ENCODE data around the gene FUT7.

Gene FUT7, protein sequence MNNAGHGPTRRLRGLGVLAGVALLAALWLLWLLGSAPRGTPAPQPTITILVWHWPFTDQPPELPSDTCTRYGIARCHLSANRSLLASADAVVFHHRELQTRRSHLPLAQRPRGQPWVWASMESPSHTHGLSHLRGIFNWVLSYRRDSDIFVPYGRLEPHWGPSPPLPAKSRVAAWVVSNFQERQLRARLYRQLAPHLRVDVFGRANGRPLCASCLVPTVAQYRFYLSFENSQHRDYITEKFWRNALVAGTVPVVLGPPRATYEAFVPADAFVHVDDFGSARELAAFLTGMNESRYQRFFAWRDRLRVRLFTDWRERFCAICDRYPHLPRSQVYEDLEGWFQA

DNA sequence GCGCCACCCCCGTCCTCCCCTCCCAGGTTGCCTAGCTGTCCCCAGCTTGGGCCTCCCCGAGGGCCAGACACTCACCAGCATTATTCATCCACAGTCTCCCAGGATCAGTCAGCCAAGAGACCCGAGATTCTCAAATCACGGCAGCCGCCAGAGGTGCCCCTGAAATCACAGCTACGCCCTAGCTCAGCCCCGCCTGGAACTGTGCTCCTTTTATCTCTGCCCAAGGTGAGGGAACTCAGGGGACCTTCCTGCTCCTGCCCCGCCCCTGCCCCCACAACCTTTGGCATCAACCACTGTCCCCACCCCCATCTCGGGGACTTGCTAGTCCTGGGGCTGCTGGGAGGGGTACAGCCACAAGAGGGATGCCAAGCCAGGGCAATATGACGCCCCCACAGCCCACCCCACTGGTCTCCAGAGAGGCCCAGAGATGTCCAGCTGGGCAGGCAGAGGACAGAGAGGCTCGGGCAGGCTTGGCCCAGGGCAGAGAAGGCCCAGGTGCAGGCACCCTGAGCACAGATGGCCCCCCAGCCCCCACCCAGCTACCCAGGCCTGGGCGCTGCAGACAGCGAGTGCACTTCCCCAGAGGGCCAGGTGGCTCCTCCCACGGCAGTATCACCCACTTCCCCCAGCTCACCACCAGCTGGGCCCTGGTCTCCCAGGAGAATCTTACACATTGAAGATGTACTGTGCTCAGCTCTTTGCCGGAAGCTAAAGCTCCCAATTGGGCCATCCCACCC is at the start of gene FUT7:
Gene FUT7, minus strand, starts transcription at position 185 of the 737 bp plus-strand sequence. Its CDS starts 97 bp downstream, at position 88.
- DNase-seq (ENCODE audit: low read depth in 2 of 2): peak in 1 of 2 donors; percentile 27

DNA sequence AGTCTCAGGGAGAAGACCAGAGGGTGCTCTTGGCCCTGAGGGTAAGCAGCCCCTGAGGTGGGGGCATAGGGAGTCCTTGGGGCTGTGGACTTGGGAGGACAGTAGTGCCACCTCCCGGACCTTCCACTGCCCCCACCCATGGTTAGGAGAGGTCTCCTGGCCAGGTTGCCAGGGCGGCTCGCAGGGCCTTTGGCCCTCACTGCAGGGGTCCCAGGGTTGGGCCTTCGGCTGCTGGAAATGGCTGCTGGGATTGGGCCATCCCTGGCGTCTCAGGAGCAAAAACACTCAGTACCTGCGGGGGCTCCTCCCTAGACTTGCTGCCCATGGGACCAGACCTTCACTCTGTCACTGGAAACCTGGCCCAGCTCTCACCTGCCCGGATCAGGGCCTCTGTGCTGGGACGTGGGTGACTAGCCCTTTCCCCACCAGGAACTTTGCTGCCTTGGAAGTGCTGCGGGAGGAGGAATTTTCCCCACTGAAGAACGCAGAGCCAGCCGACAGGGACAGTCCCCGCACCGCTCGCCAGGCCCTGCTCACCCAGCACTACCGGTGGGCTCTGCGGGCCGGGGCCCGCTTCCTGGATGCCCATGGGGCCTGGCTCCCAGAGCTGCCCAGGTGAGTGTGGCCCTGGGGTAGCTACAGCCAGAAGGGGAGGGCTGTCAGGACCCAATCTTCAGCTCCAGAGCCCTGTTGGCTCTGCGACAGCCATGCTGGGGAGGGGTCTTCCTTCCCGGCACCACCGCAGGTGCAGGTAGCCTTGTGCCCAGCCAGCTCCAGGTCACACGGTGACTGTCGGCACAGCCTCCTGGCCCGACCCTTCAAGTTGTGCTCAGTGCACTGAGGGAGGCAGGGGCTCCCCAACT is 48.6 kb upstream of the FUT7 start:
- DNase-seq (ENCODE audit: low read depth in 2 of 2): no peak

DNA sequence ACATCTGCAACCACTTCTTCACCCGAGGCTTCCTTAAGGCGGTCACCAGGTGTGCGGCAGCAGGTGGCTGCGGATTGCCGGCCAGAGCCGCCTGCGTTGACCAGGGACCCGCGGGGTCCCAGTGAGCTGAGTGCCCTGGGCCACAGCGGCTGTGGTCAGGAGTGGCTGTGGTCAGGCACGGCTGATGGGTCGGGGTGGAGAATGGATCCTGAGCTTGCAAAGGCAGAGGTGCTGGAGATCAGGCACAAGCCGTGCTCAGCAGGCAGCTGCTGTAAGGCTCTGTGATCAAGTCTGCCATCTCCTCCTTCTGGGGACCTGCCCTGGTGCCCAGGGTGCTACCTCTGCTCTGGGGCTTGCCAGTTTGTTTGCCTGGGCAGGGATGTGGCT is 47.5 kb upstream of the FUT7 start:
- no peak for DNase-seq (ENCODE audit: low read depth in 2 of 2)

DNA sequence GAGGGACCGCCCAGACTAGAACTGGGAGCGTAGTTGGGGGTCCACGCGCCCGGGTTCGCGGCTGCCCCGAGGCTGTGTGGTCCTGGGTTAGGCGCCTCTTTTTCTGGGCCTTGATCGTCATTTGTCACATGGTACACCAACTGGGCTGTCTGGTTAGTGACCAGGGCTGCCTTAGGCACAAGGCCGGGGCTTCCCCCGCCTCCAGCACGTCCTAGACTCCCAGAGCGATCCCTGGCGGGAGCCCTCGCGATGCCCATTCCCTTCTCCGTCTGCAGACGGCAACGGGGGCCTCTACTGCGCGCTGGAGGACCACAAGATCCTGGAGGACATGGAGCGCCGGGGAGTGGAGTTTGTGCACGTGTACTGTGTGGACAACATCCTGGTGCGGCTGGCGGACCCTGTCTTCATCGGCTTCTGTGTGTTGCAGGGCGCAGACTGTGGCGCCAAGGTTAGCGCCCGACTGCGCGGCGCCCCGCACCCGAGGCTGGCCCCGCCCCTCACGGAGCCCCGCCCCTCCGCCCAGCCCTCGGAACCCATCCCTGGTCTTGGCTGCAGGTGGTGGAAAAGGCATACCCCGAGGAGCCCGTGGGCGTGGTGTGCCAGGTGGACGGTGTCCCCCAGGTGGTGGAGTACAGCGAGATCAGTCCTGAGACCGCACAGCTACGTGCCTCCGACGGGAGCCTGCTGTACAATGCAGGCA is 47.0 kb upstream of the FUT7 start:
- no peak for DNase-seq (ENCODE audit: low read depth in 2 of 2)

DNA sequence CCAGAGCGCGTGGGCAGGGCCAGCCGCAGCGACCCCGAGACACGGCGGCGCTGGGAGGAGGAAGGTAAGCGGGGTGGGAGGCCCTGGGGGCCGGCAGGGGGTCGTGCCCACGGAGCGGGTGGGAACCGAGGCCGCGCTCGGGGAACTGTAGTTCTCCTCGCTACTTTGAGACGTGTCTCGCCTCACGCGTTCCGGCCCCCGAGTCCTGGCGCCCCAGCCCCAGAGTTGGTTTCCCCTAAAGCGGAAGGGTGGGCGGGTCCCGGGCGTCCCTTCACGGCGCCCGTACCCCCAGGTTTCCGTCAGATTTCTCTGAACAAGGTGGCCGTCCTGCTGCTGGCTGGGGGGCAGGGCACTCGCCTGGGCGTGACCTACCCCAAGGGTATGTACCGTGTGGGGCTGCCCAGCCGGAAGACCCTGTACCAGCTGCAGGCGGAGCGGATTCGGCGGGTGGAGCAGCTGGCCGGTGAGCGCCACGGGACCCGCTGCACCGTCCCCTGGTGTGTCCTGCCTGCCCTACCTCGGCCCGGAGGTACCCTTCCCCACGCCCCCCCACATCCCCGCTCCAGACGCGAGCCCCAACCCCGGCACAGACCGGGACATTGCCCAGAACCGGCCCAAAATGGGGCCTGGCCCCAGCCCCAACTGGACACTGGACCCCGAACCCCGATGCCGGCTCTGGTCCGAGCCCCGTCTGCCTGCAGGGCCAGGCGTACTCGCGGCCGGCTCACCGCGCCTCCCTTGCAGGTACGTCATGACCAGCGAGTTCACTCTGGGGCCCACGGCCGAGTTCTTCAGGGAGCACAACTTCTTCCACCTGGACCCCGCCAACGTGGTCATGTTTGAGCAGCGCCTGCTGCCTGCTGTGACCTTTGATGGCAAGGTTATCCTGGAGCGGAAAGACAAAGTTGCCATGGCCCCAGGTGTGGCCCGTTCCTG is 46.1 kb upstream of the FUT7 start:
- peak in 1 of 2 donors; percentile 14 for DNase-seq (ENCODE audit: low read depth in 2 of 2)

DNA sequence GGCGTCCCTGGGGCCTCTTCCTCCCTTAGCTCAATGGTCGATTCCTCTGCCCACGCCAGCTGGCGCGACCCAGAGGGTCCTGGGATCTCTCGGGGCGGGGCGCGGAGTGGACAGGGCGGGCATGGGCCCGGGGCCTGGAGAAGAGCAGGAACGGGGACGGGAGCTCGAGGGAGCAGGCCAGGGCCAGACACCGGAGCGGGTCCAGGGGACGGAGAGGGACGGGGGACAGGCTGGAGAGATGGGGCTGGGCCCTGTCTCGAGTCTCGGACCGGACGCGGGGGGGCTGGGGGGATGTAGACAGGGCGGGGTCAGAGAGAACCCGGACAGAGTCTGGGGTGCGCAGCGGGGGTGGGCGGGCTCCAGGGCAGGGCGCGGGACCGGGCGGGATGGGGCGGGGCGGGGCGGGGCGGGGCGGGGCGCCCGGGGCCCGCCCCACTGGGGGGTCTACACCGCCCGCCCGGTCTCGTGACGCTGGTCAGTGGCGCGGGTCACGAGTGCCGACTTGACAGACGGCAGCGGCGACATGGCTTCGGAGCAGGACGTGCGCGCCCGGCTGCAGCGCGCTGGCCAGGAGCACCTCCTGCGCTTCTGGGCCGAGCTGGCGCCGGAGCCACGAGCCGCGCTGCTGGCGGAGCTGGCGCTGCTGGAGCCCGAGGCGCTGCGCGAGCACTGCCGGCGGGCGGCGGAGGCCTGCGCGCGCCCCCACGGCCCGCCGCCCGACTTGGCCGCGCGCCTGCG is 45.3 kb upstream of the FUT7 start, which contains the start of gene UAP1L1:
Gene UAP1L1, plus strand, starts transcription at position 508 of the 738 bp plus-strand sequence. Its CDS starts 16 bp downstream, at position 524.
- DNase-seq (ENCODE audit: low read depth in 2 of 2): peak in 1 of 2 donors; percentile 39

DNA sequence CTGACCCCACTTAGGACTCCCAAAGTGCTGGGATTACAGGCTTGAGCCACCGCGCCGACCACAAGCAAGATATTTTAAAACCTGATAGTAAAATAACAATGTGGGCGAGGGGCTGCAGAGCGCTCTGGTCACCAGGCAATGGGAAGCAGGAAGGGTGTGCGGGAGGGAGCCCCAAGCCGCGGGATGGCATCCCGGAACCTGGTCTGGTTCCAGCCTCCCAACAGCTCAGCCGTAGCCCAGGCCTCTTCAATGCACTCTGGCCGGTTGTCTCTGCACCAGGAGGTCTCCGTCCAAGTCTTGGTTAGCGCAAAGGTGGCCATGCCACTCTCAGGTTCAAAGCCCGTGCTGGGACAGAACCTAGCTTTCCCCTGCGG is 44.7 kb upstream of the FUT7 start:
- DNase-seq (ENCODE audit: low read depth in 2 of 2): no peak

DNA sequence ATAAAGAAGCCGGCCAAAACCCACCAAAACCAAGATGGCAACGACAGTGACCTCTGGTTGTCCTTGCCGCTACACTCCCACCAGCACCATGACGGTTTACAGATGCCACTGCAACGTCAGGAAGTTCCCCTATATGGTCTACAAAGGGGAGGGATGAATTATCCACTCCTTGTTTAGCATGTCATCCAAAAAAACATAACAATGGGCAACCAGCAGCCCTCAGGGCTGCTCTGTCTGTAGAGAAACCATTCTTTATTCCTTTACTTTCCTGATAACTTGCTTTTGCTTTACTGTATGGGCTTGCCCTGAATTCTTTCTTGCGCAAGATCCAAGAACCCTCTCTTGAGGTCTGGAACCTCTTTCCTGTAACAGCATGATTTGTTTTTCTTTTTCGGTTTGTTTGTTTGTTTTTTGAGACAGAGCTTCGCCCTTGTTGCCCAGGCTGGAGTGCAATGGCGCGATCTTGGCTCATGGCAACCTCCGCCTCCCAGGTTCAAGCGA is 43.4 kb upstream of the FUT7 start:
- DNase-seq (ENCODE audit: low read depth in 2 of 2): no peak

DNA sequence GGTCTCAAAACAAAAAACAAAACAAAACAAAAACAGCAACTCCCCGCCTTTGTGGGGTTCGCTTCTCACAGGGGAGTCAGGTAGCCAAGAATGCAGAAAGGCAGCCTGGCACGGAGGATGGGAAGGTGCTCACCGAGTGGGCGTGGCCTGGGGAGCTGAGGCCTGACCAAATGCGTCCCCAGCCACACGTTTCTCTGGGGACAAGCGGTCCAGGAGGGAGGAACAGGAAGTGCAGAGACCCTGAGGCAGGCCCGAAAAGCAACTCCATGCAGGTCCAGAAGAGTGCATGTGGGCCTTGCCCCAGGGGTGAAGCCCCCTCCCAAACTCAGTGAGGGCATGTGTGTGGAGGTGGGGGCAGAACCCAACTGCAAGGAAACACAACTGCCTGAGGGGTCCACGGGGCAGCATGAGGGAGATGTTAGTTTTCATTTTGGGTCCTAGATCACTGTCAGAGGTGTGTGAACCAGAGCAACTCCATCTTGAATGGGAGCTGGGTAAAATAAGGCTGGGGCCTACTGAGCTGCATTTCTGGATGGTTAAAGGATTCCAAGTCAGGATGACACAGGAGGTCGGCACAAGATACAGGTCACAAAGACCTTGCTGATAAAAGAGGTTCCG is 42.9 kb upstream of the FUT7 start:
- DNase-seq (ENCODE audit: low read depth in 2 of 2): no peak

DNA sequence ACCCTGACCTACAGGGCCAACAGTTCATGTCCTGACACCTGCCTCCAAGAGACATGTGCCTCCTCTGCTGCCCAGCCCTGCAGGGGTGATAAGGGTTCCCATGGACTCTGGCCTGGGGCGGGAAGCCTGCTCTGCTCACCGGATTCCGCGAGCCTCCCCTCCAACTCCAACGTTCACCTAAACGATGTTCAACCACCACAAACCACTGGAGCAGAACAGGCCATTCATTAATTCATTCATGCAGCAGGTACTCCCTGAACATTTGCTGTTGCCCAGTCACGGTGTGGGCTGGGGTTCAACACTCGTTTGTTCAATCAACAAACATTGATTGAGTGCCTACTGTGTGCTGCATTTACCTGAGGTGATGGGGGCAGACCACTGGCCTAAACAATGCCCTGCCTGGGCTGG is 42.1 kb upstream of the FUT7 start:
- no peak for DNase-seq (ENCODE audit: low read depth in 2 of 2)

DNA sequence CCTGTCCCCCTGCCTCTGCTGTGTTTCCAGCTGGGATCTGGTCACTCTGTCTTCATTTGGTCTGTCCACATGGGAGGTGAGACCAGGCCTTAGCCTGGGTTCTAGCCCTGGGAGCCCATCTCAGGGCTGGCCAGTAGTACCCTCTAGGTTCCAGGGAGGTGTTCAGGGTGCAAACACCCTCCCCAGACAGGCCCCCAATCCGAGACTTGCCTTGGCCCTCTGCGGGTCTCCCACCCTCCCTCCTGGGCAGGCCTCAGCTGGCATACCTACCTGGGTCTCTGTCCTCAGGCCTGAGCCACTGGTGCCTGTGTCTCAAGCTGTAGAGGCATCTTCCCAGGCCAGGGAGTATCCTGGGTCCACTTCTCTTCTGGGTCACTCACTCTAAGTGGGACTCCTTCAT is 39.4 kb upstream of the FUT7 start:
- DNase-seq (ENCODE audit: low read depth in 2 of 2): no peak

DNA sequence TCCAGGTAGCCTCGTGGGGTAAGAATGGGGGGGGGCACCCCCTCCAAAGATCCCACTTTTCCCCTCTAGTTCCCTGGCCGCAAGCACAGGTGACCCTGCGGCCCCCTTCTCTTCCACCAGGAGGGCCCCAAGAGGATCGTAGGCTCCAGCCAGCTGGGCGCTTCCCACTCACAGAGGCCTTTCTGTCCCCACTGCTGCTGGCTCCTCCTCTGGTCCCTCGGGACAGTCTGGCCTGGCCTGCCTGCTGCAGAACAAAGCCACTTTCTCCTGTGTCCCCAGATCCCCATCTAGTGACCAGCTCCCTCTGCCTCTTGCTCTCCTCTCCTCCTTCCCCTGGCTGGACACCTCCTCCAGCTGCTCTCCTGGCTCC is 39.0 kb upstream of the FUT7 start:
- DNase-seq (ENCODE audit: low read depth in 2 of 2): no peak

DNA sequence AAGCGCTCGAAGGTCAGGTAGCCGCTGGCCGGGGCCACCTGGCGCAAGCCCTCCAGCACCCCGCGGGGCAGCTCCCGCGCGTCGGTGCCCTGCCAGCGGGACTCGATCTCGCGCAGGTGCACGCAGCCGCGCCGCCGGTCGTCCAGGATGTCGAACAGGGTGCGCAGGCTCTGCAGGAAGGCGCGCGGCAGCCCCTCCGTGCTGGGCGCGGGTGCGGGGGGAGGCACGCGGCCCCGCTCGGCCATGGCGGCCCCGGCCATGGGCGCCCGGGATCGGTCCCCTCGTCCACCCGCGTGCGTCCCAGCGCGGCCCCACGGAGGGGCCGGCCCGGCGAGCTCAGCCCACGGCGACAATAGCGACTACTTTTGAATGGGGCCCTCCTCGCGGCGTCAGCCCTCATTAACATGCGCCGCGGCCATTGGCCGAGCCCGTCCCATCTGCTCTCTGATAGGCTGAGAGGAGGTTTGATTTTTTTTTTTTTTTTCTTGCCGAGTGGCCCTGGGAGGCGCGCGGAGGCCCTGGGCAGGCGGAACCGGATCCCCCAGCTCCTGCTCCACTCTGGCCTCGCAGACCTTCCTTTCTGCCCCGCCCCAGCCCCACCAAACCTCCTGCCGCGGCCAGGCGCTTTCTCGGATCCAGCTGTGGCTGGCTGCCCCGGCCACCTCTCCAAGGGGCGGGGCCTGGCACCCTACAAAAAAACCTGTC is 38.5 kb upstream of the FUT7 start, which contains the start of gene SAPCD2:
Gene SAPCD2, minus strand, starts transcription at position 357 of the 705 bp plus-strand sequence. Its CDS starts 97 bp downstream, at position 260.
- peak; percentile 73 to 79 for DNase-seq (ENCODE audit: low read depth in 2 of 2)

DNA sequence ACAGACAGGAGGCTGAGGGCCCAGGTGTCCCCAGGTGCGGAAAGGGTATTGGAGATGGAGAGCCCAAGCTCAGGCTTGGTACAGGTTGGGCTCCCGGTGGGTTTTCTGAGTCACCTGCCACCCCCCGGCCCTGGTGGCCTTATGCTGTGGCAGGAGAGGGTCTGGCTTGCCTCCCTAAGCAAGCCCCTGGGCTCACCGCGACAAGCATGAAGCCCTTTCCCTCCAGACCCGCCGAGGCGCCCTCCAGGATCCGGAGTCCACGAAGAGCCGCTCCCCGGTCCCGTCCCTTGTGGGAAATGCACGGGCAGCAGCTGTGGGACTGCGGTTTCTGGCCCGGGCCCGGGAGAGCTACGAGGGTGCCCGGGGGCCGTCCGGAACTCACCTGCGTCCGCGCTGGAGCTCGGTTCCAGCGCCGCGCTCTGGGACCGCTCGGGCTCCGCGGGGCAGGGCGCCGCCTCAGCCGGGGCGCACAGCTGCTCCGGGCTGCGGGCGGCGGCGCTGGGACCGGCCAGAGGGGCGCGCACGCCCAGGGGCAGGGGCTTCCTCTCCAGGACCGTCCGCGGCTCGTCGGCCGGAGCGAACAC is 37.7 kb upstream of the FUT7 start:
- DNase-seq (ENCODE audit: low read depth in 2 of 2): no peak

DNA sequence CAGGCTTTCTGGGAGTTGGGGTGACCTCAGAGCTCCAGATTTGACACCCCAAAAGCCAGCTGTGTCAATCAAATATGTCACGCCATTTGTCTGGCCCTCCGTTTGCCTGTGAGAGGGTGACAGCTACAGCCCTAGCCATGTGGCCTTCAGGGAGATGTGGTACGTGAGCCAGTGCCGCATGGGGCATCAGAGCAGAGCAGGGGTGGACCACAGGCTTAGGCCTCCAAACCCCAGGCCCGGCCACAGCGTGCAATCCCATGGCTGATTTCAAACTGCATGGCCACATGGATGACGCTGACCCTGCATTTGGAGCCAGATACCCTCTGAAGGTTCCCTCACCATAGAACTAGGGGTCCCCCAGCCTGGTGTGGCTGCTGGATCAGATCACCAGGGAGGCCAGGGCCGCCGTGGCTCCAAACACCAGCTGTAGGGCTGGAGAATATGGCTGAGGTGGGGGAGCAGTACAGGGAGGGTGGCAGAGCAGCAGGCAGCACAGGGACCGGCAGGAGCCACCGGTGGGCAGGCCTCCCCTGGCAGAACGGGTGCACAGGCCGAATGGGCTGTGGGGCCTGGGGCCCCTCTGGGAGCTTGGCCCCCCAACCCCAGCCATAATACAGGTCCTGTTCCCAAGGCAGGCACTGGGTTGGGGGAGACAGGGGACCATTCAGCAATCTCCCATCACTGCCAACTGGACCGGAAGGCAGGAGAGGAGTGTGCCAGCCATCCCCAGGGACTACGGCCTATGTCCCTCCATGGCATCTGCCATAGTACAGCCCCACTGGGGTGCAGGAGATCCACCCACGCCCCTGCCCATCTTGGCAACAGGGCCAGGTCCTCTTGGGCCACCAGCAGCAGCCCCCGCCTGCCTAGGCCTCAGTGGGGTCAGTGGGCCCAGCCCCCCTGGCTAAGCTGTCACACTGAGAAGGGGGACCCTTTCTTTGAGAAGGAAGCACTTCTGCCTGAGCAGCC is 36.9 kb upstream of the FUT7 start:
- DNase-seq (ENCODE audit: low read depth in 2 of 2): no peak

DNA sequence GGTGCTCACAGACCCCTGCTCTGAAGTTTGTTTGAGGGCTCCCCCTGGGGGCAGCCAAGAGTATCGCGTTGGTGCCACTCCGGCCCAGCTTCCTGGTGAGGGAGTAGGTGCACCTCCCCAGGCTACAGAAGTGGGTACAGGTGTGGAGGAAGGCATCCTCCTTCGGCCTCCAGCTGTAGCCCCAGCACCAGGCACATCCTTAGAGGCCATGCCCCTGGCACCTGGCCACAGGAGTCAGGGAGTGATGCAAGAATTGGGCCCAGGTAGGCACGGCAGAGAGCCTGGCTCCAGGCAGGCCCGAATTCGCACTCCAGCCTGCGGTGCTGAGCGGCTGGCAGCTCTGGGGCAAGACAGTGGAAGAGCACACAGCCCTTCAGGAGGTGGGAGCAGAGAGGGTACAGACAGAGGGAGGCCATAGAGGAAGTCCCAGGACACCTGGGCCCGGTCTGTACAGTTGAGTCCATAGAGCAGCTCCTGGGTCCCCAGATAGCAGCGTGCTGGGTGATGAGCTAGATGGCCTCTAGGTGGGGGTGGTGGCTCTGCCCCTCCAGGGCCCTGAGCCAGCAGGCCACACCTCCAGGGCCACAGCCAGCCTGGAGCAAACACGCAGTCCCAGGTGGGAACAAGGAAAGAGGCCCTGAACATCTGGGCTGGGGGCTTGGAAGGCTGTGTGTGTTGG is 36.1 kb upstream of the FUT7 start:
- peak; percentile 72 to 77 for DNase-seq (ENCODE audit: low read depth in 2 of 2)
